Measurements from ENCODE around the gene STK26.

DNA sequence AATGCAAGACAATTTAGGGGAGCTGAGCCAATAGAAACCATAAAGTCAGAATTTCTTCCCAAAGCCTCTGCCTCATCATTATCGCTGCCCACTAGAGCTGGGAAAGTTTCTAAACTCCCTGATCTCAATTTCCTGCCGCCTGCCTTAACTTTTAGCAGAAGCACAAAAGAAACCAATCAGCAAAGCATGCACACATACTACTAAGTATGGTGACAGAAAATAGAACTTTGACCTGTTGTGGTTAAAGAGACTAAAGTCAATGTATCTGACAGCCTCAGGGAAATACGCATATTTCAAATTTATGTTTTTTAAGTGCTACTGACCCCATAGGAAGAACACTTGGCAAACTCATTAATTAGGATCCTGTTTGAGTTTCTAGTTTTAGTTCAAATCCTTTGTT is 10.1 kb downstream of the STK26 start:
- TF ChIP-seq CTCF (IDR thresholded peaks at IDR 0.05) (no peak), POLR2A (IDR thresholded peaks at IDR 0.05) (no peak)

Measured in lower leg skin (tissue), 3 donors.